ENCODE results near the gene SPTLC1.
"Not testable (repeated sequence)": the region's sequence is repeated elsewhere in the genome, so short reads cannot be mapped to it uniquely, and the experiment has no call there.

The SPTLC1 gene

GRCh38 chr9:92026206-92027002 is 88.8 kb downstream of the SPTLC1 start:
- DNase-seq = no peak

- not testable (repeated sequence) for DNase-seq
Observed at GRCh38 chr9:92021785-92022541, 93.2 kb downstream of the SPTLC1 start.

- no peak for DNase-seq
Observed at GRCh38 chr9:92019658-92020057, 95.6 kb downstream of the SPTLC1 start.

GRCh38 chr9:92010705-92011536 is 104.3 kb downstream of the SPTLC1 start:
- no peak for DNase-seq

- DNase-seq = not testable (repeated sequence)
Observed at GRCh38 chr9:92010253-92010652, 105.0 kb downstream of the SPTLC1 start.

GRCh38 chr9:92008041-92008440 is 107.2 kb downstream of the SPTLC1 start:
- DNase-seq = no peak

GRCh38 chr9:92004045-92004392 is 111.2 kb downstream of the SPTLC1 start:
- DNase-seq = no peak

GRCh38 chr9:92003308-92004044 is 111.7 kb downstream of the SPTLC1 start:
- no peak for DNase-seq

- DNase-seq = not testable (repeated sequence)
Observed at GRCh38 chr9:92001948-92002347, 113.3 kb downstream of the SPTLC1 start.

GRCh38 chr9:92001244-92001643 is 114.0 kb downstream of the SPTLC1 start:
- no peak for DNase-seq

- no peak for DNase-seq
Observed at GRCh38 chr9:91995000-91995655, 120.1 kb downstream of the SPTLC1 start.

GRCh38 chr9:91994422-91994821 is 120.8 kb downstream of the SPTLC1 start:
- no peak for DNase-seq

- DNase-seq = no peak
Observed at GRCh38 chr9:91992461-91993041, 122.7 kb downstream of the SPTLC1 start.

GRCh38 chr9:91991721-91992341 is 123.4 kb downstream of the SPTLC1 start:
- no peak for DNase-seq

- DNase-seq = no peak
Observed at GRCh38 chr9:91986248-91986647, 129.0 kb downstream of the SPTLC1 start.

GRCh38 chr9:91985692-91986091 is 129.5 kb downstream of the SPTLC1 start:
- no peak for DNase-seq

Measured in CD4-positive, alpha-beta T cell treated with Interferon alpha-2 for 1 hour (primary cell).